Measurements from ENCODE around the gene LIMK2.
"Not testable (repeated sequence)": the region's sequence is repeated elsewhere in the genome, so short reads cannot be mapped to it uniquely, and the experiment has no call there.

Gene LIMK2

DNA sequence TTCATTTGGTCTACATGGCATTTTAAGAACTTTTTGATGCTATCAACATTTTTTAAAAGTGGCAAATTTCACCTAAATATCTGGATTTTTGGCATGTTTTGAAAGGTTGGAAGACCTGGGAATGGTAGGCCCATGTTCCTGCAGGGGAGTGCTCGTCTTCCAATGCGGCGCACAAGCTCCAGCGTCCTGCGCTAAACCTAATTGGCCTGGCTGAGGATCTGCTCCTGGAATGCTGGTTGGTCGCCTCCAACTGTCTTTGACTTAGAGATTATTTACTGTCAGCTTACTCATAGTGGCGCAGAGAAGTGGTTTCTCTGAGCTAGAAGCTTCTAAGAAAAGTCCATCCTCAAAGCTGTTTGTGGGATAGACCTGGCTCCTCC is 626 bp upstream of the LIMK2 start:
- no peak for DNase-seq (ENCODE audit: low read depth)

GRCh38 chr22:31212783-31213629 is 908 bp downstream of the LIMK2 start:
- no peak for DNase-seq (ENCODE audit: low read depth)

DNA sequence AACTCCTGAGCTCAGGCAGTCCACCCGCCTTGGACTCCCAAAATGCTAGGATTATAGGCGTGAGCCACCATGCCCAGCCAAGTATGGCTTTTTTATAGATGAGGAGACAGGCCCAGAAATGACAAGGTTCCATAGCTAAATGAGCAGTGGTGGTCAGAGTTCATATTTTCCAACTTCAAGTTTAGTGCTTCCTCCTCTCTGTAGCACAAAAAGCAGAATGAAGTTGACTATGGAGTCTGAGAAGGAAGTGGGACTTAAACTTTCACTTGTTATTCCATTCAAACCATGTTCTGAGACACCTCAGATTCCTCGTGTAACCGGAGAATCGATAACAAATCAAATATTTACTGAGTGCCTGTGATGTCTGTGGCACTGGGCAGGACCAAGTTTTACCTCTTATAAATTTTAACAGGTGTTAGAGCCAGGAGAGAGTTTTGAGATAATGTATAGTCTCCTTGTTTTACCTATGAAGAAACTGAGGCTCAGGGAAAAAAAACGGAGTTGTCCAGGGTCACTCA is 3.0 kb downstream of the LIMK2 start:
- DNase-seq (ENCODE audit: low read depth): no peak

DNA sequence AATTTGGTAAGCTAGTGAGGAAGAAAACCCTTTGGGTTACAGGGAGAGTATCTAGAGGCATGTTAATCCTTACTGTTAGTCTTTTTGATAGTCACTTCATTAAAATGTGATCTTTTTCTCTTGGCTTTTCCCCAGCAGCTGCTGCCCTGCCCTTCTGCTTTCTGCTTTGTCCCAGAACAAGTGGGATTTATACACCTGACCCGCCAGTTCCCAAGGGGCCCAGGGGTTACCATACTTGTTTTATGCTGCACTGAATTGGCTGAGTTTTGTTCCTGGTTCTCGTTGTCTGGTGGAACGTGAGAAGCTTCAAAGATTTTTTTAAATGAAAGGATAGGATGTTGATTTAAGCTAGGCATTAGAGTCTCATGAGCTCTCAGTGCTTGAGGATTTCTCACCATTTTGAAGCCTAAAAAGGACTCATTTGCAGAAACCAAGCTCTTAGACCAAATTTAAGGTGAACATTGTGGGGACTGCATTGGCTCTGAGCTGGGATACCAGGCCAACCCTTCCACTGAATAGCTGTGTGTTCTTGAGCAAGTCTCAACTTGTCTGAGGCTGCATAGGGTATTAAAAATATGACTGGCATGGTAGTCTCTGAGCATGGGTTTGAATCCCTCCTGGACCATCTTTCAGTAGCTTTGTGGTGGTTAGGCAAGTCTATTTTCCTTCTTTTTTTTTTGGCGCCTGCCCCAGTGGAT is 6.6 kb downstream of the LIMK2 start:
- no peak for DNase-seq (ENCODE audit: low read depth)

DNA sequence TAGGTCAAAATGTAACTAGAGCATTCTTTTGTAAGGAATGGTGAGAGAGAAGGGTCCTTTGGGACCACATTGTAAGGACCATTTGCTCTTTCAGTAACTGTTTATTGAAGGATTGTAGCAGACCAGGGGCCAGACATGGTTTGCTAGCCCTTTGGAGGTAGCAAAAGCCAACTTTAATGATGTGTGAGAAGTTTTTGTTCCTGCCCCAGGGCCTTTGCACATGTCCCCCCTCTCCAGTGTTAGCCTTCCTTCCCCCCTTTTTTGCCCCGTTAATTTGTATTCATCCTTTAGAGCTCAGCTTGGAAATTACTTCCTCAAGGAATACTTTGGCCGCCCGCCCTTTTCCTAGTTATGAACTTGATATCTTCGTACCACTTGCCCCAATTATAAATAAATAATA is 9.0 kb downstream of the LIMK2 start:
- no peak for DNase-seq (ENCODE audit: low read depth)

DNA sequence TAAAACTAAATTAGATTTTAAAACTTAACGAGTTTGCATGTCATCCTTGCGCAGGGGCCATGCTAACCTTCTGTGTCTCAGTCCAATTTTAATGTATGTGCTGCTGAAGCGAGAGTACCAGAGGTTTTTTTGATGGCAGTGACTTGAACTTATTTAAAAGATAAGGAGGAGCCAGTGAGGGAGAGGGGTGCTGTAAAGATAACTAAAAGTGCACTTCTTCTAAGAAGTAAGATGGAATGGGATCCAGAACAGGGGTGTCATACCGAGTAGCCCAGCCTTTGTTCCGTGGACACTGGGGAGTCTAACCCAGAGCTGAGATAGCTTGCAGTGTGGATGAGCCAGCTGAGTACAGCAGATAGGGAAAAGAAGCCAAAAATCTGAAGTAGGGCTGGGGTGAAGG is 10.6 kb downstream of the LIMK2 start:
- no peak for DNase-seq (ENCODE audit: low read depth)

DNA sequence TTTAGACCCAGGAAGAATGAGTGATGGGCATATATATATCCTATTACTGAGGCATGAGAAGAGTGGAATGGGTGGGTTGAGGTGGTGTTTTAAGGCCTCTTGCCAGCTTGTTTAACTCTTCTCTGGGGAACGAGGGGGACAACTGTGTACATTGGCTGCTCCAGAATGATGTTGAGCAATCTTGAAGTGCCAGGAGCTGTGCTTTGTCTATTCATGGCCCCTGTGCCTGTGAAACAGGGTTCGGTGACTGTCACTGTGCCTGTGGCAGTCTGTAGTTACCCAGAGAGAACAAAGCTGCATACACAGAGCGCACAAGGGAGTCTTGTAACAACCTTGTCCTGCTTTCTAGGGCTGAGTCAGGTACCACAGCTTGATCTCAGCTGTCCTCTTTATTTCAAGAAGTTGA is 11.7 kb downstream of the LIMK2 start:
- DNase-seq (ENCODE audit: low read depth): no peak

- DNase-seq (ENCODE audit: low read depth): not testable (repeated sequence)
Observed at GRCh38 chr22:31224691-31225090, 12.6 kb downstream of the LIMK2 start.

DNA sequence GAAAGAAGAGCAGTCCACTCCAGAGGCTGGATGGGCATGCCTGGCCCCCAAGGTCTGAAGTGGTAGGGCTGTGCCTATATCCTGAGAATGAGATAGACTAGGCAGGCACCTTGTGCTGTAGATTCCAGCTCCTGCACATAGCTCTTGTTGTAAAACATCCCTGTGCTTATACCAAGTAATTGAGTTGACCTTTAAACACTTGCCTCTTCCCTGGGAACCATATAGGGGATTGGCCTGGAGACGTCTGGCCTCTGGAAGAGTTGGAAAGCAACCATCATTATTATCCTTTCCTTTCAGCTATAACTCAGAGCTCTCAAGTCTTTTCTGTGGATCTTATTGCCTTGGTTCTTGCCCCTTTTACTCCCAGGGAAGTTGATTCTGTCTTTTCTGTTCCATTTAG is 15.1 kb downstream of the LIMK2 start:
- peak; percentile 17 for DNase-seq (ENCODE audit: low read depth)

DNA sequence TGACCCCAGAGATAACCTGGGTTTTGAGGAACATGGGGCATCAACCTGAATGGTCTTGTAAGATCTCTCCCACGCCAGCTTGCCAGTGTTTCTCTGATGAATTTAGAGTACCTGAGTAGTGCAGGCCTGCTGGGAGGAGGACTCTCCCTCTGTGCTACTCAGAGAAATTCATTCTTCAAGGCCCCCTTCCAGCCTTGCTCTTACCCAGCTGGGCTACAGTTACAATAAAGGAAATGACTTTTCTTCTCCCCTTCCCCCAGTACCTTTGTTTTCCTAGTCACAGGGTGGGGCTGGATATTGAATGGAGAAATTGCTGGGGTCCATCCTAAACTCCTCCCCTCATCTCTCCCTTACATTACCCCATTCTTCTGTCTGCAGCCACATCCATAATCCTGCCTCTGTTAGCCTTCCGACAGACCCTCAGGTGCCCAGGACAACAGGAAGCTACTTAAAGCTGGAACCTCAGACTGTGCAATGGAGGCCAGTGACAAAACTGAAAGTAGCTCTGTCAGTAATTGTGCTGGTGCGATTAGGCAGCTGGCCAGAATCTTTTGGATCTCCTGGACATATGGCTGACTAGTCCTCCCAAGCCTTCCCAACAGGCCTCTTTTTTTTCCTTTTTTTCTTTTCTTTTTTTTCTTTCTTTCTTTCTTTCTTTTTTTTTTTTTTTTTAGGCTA is 17.4 kb downstream of the LIMK2 start:
- peak; percentile 56 for DNase-seq (ENCODE audit: low read depth)

- peak; percentile 18 for DNase-seq (ENCODE audit: low read depth)
Observed at GRCh38 chr22:31230155-31230870, 18.2 kb downstream of the LIMK2 start.

GRCh38 chr22:31230871-31231621 is 18.9 kb downstream of the LIMK2 start:
- DNase-seq (ENCODE audit: low read depth): peak; percentile 72

DNA sequence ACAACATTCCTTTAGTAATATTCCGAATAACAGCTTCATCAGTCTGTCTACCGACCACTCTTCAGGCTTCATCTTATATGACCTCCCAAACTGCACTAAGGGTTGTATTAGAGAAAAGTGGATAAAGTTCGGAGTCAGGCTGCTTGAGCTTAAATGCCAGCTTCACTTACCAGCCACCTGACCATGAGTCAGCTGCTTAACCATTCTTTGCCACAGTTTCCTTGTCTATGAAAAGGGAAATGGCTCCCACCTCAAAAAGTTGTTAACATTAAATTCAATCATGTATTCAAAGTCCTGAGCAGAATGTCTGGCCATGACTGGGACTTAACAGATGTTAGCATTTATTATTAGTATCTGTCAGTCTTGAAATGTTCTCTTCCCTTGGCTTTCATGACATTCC is 20.9 kb downstream of the LIMK2 start:
- DNase-seq (ENCODE audit: low read depth): no peak

- no peak for DNase-seq (ENCODE audit: low read depth)
Observed at GRCh38 chr22:31235081-31235480, 23.0 kb downstream of the LIMK2 start.

DNA sequence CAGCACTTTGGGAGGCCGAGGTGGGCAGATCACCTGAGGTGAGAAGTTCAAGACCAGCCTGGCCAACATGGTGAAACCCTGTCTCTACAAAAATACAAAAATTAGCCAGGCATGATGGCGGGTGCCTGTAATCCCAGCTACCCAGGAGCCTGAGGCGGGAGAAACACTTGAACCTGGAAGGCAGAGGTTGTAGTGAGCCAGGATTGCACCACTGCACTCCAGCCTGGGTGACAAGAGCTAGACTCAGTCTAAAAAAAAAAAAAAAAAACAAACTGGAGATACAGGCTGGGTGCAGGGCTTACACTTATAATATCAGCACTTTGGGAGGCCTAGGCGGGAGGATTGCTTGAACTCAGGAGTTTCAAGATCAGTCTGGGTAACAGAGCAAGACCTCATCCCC is 23.9 kb downstream of the LIMK2 start:
- not testable (repeated sequence) for DNase-seq (ENCODE audit: low read depth)

DNA sequence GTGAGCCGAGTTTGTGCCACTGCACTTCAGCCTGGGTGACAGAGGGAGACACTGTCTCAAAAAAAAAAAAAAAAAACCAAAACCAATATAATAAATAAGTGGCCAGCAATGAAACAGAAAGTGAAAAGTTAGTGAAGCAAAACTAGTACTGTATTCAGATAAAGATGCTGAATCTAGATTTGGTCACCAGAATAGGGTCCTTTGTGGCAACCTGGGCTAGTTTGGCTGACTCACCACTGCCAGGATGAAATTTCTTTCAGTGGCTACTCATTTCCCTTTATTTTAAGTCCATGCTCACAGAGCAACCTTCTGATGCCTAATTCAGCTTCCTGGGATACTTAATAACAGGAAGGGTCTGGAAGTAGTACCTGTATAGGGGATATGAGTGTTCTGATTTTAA is 26.0 kb downstream of the LIMK2 start:
- DNase-seq (ENCODE audit: low read depth): peak; percentile 7

DNA sequence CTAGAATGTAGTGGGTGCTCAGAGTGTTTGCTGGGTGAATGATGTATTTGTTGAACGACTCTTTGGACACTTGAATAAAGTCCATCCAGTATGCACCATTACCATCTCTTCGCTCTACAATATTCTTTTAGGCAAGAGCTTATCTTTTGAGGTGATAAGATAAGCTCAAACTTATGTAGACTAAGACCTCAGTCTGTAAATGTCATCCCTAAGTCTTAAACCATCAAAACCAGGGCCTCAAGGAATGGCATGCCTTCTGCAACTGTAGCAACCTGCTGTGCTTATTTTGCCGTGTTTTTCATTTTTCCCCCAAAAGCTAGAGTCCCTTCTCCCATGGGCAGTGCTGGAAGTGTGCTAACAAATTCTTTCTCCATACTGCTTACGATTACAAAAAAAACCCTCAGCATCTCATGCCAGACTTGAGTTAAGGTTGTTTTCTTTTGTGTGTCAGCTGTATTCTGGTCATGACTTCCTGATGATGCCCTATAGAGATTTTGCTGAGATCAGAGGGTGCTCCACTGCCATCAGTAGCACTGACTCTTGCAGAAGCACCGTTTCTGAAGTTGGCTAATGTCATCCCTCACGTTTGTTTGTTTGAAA is 27.8 kb downstream of the LIMK2 start:
- peak; percentile 53 for DNase-seq (ENCODE audit: low read depth)

- DNase-seq (ENCODE audit: low read depth): peak; percentile 47
Observed at GRCh38 chr22:31241200-31241599, 29.1 kb downstream of the LIMK2 start.

- DNase-seq (ENCODE audit: low read depth): peak; percentile 83
Observed at GRCh38 chr22:31241936-31242335, 29.8 kb downstream of the LIMK2 start.

DNA sequence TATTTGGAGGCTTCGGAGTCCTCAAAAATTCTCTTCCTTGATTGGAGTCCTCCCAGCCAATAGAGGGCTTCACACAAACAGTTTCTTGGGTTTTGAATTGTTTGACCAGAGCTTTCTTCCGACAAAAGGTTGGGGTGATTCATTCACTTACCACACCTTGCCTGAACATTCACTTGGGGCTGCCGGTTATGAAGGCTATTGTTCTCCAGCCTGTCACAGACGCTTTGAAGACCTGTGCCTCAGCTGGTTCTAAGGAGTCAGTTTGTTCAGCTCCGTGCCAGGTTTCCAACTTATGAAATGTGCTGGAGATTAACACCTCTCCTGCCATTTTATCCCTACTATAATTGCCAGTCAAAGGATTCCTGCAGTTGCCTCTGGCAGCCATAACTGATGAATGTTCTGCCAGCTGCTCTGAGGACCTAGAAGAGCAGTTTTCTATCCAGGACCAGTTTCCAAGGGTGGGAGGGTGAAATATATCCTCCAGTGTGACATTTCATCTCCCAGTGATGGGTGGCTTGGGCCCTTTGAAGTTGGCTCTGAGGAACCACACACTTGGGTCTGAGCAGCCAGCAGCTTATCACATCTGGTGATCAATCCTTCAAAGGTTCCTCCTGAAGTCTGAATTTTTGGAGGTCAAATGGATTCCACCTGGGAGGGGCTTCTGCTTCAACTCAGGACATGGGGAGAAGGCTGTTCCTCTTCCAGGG is 31.4 kb downstream of the LIMK2 start:
- DNase-seq (ENCODE audit: low read depth): no peak
